WERI-Rb-1 (cell line): ENCODE data around the gene SYPL2.
A peak's percentile ranks its signal among the peaks of the same experiment; 100 is the strongest.

Experiments used
- DNase-seq: peaks from one replicate; pipeline ENCODE4 v3.0.0-alpha.2; 2020
- H3K27ac ChIP-seq: fragments of 250-450 bp; sonication (Bioruptor Pico); 2 replicates; pipeline ENCODE4 v1.5.1; 2020; ENCODE audit warnings: mild to moderate bottlenecking, moderate library complexity
- H3K27me3 ChIP-seq: fragments of 250-450 bp; sonication (Bioruptor Pico); 2 replicates; pipeline ENCODE4 v1.5.1; 2021; ENCODE audit warnings: mild to moderate bottlenecking, low read depth, moderate library complexity; ENCODE audit not compliant: insufficient read depth, severe bottlenecking
- H3K36me3 ChIP-seq: fragments of 250-450 bp; sonication (Bioruptor Pico); 2 replicates; pipeline ENCODE4 v1.5.1; 2020; ENCODE audit warnings: mild to moderate bottlenecking, moderate library complexity
- H3K4me3 ChIP-seq: 2 replicates; pipeline ENCODE4 v1.5.1; 2011; ENCODE audit warnings: low read depth, mild to moderate bottlenecking, control low read depth, low read length
- H3K9me3 ChIP-seq: fragments of 250-450 bp; sonication (Bioruptor Pico); 2 replicates; pipeline ENCODE4 v1.5.1; 2021; ENCODE audit warnings: mild to moderate bottlenecking, moderate library complexity; ENCODE audit not compliant: severe bottlenecking
- TF ChIP-seq, protein P1 (sequence below): IDR thresholded peaks from 2 replicates; pipeline ENCODE4 v1.5.1; 2011; ENCODE audit warnings: low read depth, mild to moderate bottlenecking, control low read depth, inconsistent platforms, low read length

SYPL2 gene

DNA sequence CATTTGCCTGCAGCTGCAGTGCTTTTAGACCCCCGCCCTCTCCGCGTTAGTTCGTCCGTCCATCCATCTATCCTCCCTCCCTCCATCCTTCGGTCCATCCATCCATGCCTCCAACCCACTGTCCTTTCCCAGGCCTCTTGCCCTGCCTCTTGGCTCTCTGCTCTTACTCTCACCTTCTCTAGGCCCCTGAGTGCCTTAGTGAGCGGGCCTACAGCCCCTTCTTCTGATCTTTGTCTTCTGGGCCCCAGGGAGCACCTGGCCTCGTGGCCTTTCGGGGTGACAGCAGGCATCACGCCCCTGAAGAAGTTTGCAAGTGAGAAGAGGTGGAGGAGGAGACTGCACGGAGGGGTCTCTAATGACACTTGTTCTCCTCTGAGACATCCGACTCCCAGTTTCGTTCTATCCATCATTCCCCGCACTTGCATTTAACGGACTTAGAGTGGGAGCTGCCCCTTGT is 18.2 kb downstream of the SYPL2 start:
- H3K27ac ChIP-seq: peak overlapping the region; percentile 100
- H3K36me3 ChIP-seq: peaks cover 46% of the 10 kb centered on the region
- peak overlapping the region; percentile 89 for H3K4me3 ChIP-seq
- TF ChIP-seq, protein P1, sequence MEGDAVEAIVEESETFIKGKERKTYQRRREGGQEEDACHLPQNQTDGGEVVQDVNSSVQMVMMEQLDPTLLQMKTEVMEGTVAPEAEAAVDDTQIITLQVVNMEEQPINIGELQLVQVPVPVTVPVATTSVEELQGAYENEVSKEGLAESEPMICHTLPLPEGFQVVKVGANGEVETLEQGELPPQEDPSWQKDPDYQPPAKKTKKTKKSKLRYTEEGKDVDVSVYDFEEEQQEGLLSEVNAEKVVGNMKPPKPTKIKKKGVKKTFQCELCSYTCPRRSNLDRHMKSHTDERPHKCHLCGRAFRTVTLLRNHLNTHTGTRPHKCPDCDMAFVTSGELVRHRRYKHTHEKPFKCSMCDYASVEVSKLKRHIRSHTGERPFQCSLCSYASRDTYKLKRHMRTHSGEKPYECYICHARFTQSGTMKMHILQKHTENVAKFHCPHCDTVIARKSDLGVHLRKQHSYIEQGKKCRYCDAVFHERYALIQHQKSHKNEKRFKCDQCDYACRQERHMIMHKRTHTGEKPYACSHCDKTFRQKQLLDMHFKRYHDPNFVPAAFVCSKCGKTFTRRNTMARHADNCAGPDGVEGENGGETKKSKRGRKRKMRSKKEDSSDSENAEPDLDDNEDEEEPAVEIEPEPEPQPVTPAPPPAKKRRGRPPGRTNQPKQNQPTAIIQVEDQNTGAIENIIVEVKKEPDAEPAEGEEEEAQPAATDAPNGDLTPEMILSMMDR: no peak
- H3K27me3 ChIP-seq: no peaks in the 10 kb centered on the region
- no peak for DNase-seq
- no peaks in the 10 kb centered on the region for H3K9me3 ChIP-seq

DNA sequence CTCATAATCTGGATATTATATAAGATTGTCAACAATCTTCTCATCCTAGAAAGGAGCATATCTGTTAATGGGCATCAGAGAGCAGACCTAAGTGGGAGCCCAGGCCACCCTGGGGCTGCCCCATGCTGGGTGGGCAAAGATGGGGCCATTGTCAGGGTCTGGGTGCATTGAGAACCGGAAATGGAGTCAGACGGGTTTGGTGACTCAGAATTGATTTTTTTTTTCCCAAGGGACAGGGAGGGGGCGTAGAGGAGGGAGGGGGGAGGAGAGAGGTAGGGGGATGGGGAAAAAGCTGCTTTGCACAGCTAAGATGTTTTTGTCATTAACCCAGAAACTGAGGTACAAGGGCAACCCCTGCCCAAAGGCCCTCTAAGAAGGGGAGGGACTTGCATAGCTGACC is 18.7 kb downstream of the SYPL2 start:
- Histone ChIP-seq H3K36me3 (peaks cover 50% of the 10 kb centered on the region), H3K4me3 (peak overlapping the region; percentile 89), H3K27me3 (no peaks in the 10 kb centered on the region), H3K27ac (no peak overlapping the region), H3K9me3 (no peaks in the 10 kb centered on the region)
- DNase-seq: no peak
- TF ChIP-seq, protein P1: no peak

DNA sequence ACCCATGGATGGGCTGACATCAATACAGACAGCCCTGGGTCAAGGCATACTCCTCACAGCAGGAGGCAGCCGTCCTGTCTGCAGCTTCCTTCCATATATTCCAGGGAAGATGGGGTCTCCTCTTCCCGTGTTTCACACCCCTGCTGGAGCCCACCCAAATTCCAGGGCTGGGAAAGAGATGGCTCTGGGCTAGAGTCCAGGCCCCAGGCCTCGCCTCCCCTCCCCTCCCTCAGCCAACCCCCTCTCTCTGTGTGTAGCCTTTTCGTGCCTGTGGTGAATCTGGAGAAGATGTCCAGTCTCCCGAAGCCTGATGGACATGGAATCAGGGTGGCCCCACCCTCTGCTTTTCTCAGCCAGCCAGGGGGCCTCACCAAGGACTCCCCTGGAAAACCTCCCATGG is 20.9 kb downstream of the SYPL2 start:
- Histone ChIP-seq H3K36me3 (peaks cover 70% of the 10 kb centered on the region), H3K27ac (no peak overlapping the region), H3K9me3 (no peaks in the 10 kb centered on the region), H3K4me3 (no peak overlapping the region), H3K27me3 (no peaks in the 10 kb centered on the region)
- no peak for DNase-seq
- TF ChIP-seq, protein P1: no peak

DNA sequence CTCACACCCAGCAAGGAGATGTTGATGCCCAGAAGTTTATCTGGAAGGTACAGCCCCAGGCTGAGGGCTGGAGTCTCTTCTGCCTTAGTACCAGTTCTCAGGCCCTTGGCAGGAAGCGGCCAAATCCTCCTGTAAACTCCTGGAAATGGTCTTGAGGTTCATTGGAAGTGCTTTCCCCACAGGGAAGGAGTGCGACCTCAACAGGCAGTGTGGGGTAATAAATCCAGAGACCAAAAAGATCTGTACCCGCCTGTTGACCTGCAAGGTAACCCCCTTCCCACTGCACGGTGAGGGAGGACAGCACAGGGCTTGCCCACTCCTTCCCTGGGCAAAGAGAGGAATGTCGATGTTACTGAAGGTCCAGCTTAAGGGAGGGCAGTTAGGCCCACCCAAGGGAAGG is 21.9 kb downstream of the SYPL2 start:
- H3K4me3 ChIP-seq: no peak overlapping the region
- no peaks in the 10 kb centered on the region for H3K9me3 ChIP-seq
- TF ChIP-seq, protein P1: peak; percentile 25; the same call in 1 of the 2 replicates
- no peak overlapping the region for H3K27ac ChIP-seq
- no peak for DNase-seq
- peaks cover 71% of the 10 kb centered on the region for H3K36me3 ChIP-seq
- H3K27me3 ChIP-seq: no peaks in the 10 kb centered on the region

DNA sequence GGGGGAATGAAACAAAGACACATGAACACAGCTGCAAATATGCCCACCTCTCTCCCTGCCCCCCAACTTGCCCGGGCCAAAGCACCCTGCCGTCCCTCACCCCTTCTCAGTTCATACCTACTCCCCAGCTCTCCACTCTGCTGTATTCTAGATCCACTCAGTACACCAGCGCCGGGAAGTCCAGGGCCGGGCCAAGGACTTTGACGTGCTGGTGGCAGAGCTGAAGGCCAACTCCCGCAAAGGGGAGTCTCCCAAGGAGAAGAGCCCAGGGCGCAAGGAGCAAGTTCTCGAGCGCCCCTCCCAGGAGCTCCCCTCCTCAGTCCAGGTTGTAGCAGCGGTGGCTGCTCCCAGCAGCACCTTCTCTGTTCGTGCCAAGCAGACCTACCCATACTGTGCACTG is 22.4 kb downstream of the SYPL2 start:
- Histone ChIP-seq H3K36me3 (peaks cover 71% of the 10 kb centered on the region), H3K4me3 (no peak overlapping the region), H3K27ac (peak overlapping the region; percentile 18; the same call in 1 of the 2 replicates), H3K27me3 (no peaks in the 10 kb centered on the region), H3K9me3 (no peaks in the 10 kb centered on the region)
- DNase-seq: no peak
- TF ChIP-seq, protein P1: no peak
